Mononuclear cell (primary cell): Measurements from ENCODE around the gene DLX1. TPM values are rescaled to one million over a fixed set of nuclear protein-coding genes. Genes with fewer than 3 reads are reported as not detected.

Source experiments
- H3K27me3 ChIP-seq: 2 replicates; pipeline ENCODE4 v1.6.0; 2011; ENCODE audit warnings: low read length, control low read depth; ENCODE audit not compliant: insufficient read depth
- H3K4me1 ChIP-seq: 2 replicates; pipeline ENCODE4 v1.5.1; 2011; ENCODE audit warnings: mild to moderate bottlenecking, low read length, control low read depth; ENCODE audit not compliant: insufficient read depth
- H3K4me3 ChIP-seq: 2 replicates; pipeline ENCODE4 v1.5.1; 2011; ENCODE audit warnings: mild to moderate bottlenecking, low read length, moderate library complexity
- H3K9me3 ChIP-seq: 2 replicates; pipeline ENCODE4 v1.5.1; 2011; ENCODE audit warnings: low read depth, mild to moderate bottlenecking, control low read depth, low read length
- total RNA-seq: library from RNA; depleted of rRNA; stranded (reverse); fragments of >200 nt; gene quantifications from one replicate; pipeline ENCODE4 v1.2.3, GENCODE V29; 2012

The DLX1 gene
- total RNA-seq, 1 donor: not detected

- Histone ChIP-seq H3K4me1 (peaks cover 47% of the 10 kb centered on the region), H3K27me3 (peaks cover 78% of the 10 kb centered on the region), H3K4me3 (no peak overlapping the region), H3K9me3 (no peaks in the 10 kb centered on the region)
Measured at GRCh38 chr2:172080641-172081220, 4.6 kb upstream of the DLX1 start.

- H3K9me3 ChIP-seq: no peaks in the 10 kb centered on the region
- peaks cover 54% of the 10 kb centered on the region for H3K4me1 ChIP-seq
- no peak overlapping the region for H3K4me3 ChIP-seq
- H3K27me3 ChIP-seq: peaks cover 85% of the 10 kb centered on the region
Measured at GRCh38 chr2:172081221-172082022, 3.9 kb upstream of the DLX1 start.

GRCh38 chr2:172082105-172082943 lies 3.0 kb upstream of the DLX1 start:
- Histone ChIP-seq H3K4me1 (peaks cover 63% of the 10 kb centered on the region), H3K9me3 (no peaks in the 10 kb centered on the region), H3K27me3 (peaks cover 89% of the 10 kb centered on the region), H3K4me3 (no peak overlapping the region)

GRCh38 chr2:172082944-172083627 lies 2.2 kb upstream of the DLX1 start:
- peaks cover 69% of the 10 kb centered on the region for H3K4me1 ChIP-seq
- H3K27me3 ChIP-seq: peaks cover 97% of the 10 kb centered on the region
- H3K4me3 ChIP-seq: no peak overlapping the region
- H3K9me3 ChIP-seq: no peaks in the 10 kb centered on the region

GRCh38 chr2:172083628-172084394 lies 1.5 kb upstream of the DLX1 start:
- Histone ChIP-seq H3K4me3 (no peak overlapping the region), H3K9me3 (no peaks in the 10 kb centered on the region), H3K27me3 (peaks cover 100% of the 10 kb centered on the region), H3K4me1 (peaks cover 69% of the 10 kb centered on the region)

- H3K9me3 ChIP-seq: no peaks in the 10 kb centered on the region
Measured at GRCh38 chr2:172084395-172084644, 987 bp upstream of the DLX1 start.

GRCh38 chr2:172084645-172085459 lies 455 bp upstream of the DLX1 start:
- Histone ChIP-seq H3K9me3 (no peaks in the 10 kb centered on the region), H3K4me1 (peaks cover 69% of the 10 kb centered on the region), H3K27me3 (peaks cover 100% of the 10 kb centered on the region), H3K4me3 (peak overlapping the region; percentile 17)

More at GRCh38 chr2:172084395-172084644, 987 bp upstream of the DLX1 start:
- Histone ChIP-seq H3K27me3 (peaks cover 100% of the 10 kb centered on the region), H3K4me3 (no peak overlapping the region), H3K4me1 (peaks cover 69% of the 10 kb centered on the region)

- no peak overlapping the region for H3K4me3 ChIP-seq
- H3K4me1 ChIP-seq: peaks cover 55% of the 10 kb centered on the region
- no peaks in the 10 kb centered on the region for H3K9me3 ChIP-seq
- peaks cover 99% of the 10 kb centered on the region for H3K27me3 ChIP-seq
Measured at GRCh38 chr2:172086241-172087206, 1.2 kb downstream of the DLX1 start.

GRCh38 chr2:172087207-172087779 lies 2.0 kb downstream of the DLX1 start:
- Histone ChIP-seq H3K27me3 (peaks cover 99% of the 10 kb centered on the region), H3K9me3 (no peaks in the 10 kb centered on the region), H3K4me3 (no peak overlapping the region), H3K4me1 (peaks cover 55% of the 10 kb centered on the region)

- Histone ChIP-seq H3K9me3 (no peaks in the 10 kb centered on the region), H3K4me3 (no peak overlapping the region), H3K4me1 (peaks cover 51% of the 10 kb centered on the region), H3K27me3 (peaks cover 99% of the 10 kb centered on the region)
Measured at GRCh38 chr2:172087780-172088244, 2.5 kb downstream of the DLX1 start.

- Histone ChIP-seq H3K9me3 (no peaks in the 10 kb centered on the region), H3K4me1 (peaks cover 45% of the 10 kb centered on the region)
Measured at GRCh38 chr2:172088245-172089004, 3.1 kb downstream of the DLX1 start.

GRCh38 chr2:172089005-172089504 lies 3.7 kb downstream of the DLX1 start:
- H3K9me3 ChIP-seq: no peaks in the 10 kb centered on the region
- H3K4me1 ChIP-seq: peaks cover 40% of the 10 kb centered on the region
- peaks cover 99% of the 10 kb centered on the region for H3K27me3 ChIP-seq
- H3K4me3 ChIP-seq: no peak overlapping the region

More at GRCh38 chr2:172088245-172089004, 3.1 kb downstream of the DLX1 start:
- no peak overlapping the region for H3K4me3 ChIP-seq
- peaks cover 99% of the 10 kb centered on the region for H3K27me3 ChIP-seq
